Measurements from ENCODE around the gene FERMT3.

The FERMT3 gene

DNA sequence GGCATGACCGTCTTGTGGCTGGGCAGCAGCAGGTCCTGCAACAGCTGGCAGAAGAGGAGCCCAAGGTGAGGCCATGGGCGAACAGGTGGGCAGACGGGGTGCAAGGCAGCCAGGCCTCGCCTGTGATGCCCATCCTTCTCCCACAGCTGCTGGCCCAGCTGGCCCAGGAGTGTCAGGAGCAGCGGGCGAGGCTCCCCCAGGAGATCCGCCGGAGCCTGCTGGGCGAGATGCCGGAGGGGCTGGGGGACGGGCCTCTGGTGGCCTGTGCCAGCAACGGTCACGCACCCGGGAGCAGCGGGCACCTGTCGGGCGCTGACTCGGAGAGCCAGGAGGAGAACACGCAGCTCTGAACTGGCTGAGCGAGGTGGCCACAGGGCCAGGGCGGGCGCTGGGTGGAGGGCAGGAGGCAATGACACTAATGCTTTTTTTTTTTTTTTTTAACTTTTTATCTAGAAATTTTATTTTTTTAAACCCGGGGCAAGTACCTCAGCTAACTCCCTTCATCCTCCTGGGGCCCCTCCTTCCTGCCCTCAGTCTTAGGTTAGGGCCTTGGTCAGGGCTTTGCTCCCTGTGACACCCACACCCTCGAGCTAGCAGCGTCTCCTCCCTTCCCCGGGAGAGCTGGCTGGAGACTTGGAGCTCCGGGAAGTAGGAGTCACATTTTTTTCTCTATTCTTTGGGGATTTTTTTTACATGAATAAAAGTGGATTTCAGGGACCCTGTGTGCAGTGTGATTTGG, 60.9 kb downstream of the FERMT3 start:
- no peak for DNase-seq

- DNase-seq = peak; percentile 9
Measured at GRCh38 chr11:64268025-64268892, 61.7 kb downstream of the FERMT3 start.

- DNase-seq = no peak
Measured at GRCh38 chr11:64268893-64269539, 62.5 kb downstream of the FERMT3 start.

GRCh38 chr11:64269540-64270220, 63.2 kb downstream of the FERMT3 start:
- peak; percentile 99 for DNase-seq
